Fibroblast of upper back skin (primary cell): Measurements from ENCODE around the gene NDUFC2.
"Not testable (repeated sequence)": the region's sequence is repeated elsewhere in the genome, so short reads cannot be mapped to it uniquely, and the experiment has no call there.

Source experiments
- DNase-seq: peaks from one replicate; pipeline ENCODE4 v3.0.0-alpha.2; 2013

NDUFC2 gene

GRCh38 chr11:78049348-78049747 lies 30.3 kb downstream of the NDUFC2 start:
- no peak for DNase-seq

GRCh38 chr11:78048561-78048960 lies 31.1 kb downstream of the NDUFC2 start:
- DNase-seq, result no peak

- no peak for DNase-seq
Observed at GRCh38 chr11:78046486-78046854, 33.2 kb downstream of the NDUFC2 start.

- peak; percentile 59 for DNase-seq
Observed at GRCh38 chr11:78045851-78046485, 33.7 kb downstream of the NDUFC2 start.

- DNase-seq, result no peak
Observed at GRCh38 chr11:78044706-78045105, 35.0 kb downstream of the NDUFC2 start.

- no peak for DNase-seq
Observed at GRCh38 chr11:78041843-78042440, 37.7 kb downstream of the NDUFC2 start.

- DNase-seq, result not testable (repeated sequence)
Observed at GRCh38 chr11:78041380-78041719, 38.3 kb downstream of the NDUFC2 start.

GRCh38 chr11:78040691-78041379 lies 38.8 kb downstream of the NDUFC2 start:
- DNase-seq, result no peak

- peak; percentile 90 for DNase-seq
Observed at GRCh38 chr11:78039919-78040671, 39.6 kb downstream of the NDUFC2 start.

GRCh38 chr11:78039391-78039918 lies 40.2 kb downstream of the NDUFC2 start:
- no peak for DNase-seq

GRCh38 chr11:78038697-78039313 lies 40.9 kb downstream of the NDUFC2 start:
- no peak for DNase-seq

GRCh38 chr11:78037825-78038620 lies 41.6 kb downstream of the NDUFC2 start:
- no peak for DNase-seq

GRCh38 chr11:78037056-78037455 lies 42.6 kb downstream of the NDUFC2 start:
- DNase-seq, result no peak

GRCh38 chr11:78036313-78036712 lies 43.3 kb downstream of the NDUFC2 start:
- DNase-seq, result no peak

GRCh38 chr11:78034623-78035022 lies 45.0 kb downstream of the NDUFC2 start:
- no peak for DNase-seq

GRCh38 chr11:78033040-78033439 lies 46.6 kb downstream of the NDUFC2 start:
- DNase-seq, result no peak

- DNase-seq, result no peak
Observed at GRCh38 chr11:78032090-78032489, 47.6 kb downstream of the NDUFC2 start.

- DNase-seq, result no peak
Observed at GRCh38 chr11:78031629-78032028, 48.0 kb downstream of the NDUFC2 start.

GRCh38 chr11:78030429-78031325 lies 49.0 kb downstream of the NDUFC2 start:
- peak; percentile 73 for DNase-seq

GRCh38 chr11:78028423-78028822 lies 51.2 kb downstream of the NDUFC2 start:
- DNase-seq, result not testable (repeated sequence)

- DNase-seq, result no peak
Observed at GRCh38 chr11:78027759-78028158, 51.9 kb downstream of the NDUFC2 start.
